ENCODE results near the gene INHBB.

GRCh38 chr2:120368086-120368485 lies 22.1 kb downstream of the INHBB start:
- TF ChIP-seq CTBP1 (IDR thresholded peaks at IDR 0.05; ENCODE audit: borderline replicate concordance) (no peak), BHLHE40 (IDR thresholded peaks at IDR 0.05; ENCODE audit: low read length) (no peak), THRA (IDR thresholded peaks at IDR 0.05) (no peak), RFX5 (IDR thresholded peaks at IDR 0.05; ENCODE audit: low read depth, low read length) (no peak), ETS2 (tag; IDR thresholded peaks at IDR 0.05; ENCODE audit: borderline replicate concordance, poor library complexity, severe bottlenecking) (no peak), NR2C2 (CRISPR knock-in tag; IDR thresholded peaks at IDR 0.05) (no peak), NR2C2 (tag; IDR thresholded peaks at IDR 0.05) (no peak)
- TF ChIP-seq, protein P1, sequence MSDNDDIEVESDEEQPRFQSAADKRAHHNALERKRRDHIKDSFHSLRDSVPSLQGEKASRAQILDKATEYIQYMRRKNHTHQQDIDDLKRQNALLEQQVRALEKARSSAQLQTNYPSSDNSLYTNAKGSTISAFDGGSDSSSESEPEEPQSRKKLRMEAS (CRISPR knock-in tag; IDR thresholded peaks at IDR 0.05) = no peak

All from K562 (cell line).